H1 (cell line): ENCODE data around the gene EXTL1. TPM values are rescaled to one million over a fixed set of nuclear protein-coding genes. Genes with fewer than 3 reads are reported as not detected.

ENCODE experiments used
- CTCF ChIA-PET: fragments of 300-600 bp; sonication (Branson Sonifier 250); formaldehyde crosslinking; loops from one replicate; lab custom pipeline; 2021; ENCODE audit not compliant: partially characterized antibody; lab: Charles Lee
- POLR2A ChIA-PET: fragments of 300-600 bp; sonication (Branson Sonifier 250); formaldehyde crosslinking; loops from one replicate; lab custom pipeline; 2021; ENCODE audit warnings: inconsistent platforms; ENCODE audit not compliant: partially characterized antibody; lab: Charles Lee
- DNase-seq, 2 experiments: peaks; one replicate each; pipeline versions ENCODE4 v3.0.0 to v3.0.0-alpha.2; 2010 to 2022; ENCODE audit warnings: low spot score in 2 of 2, low read depth in 1 of 2, mixed read lengths in 1 of 2
- FAIRE-seq: peaks from 2 replicates; lab custom pipeline; 2011; peaks lifted over from hg19 to GRCh38; lab: Jason Lieb, UNC
- H2AFZ ChIP-seq: 2 replicates; pipeline ENCODE4 v1.8.1; 2012; ENCODE audit warnings: low read length, inconsistent platforms
- H2AK5ac ChIP-seq: 2 replicates; pipeline ENCODE4 v1.6.1; 2013; ENCODE audit warnings: low read depth, low read length
- H2BK120ac ChIP-seq: replicated peaks from 2 replicates; pipeline ENCODE3; 2013; ENCODE audit warnings: low read depth, low read length, inconsistent platforms
- H2BK12ac ChIP-seq: 2 replicates; pipeline ENCODE4 v1.6.1; 2013; ENCODE audit warnings: low read depth, low read length
- H2BK15ac ChIP-seq: 2 replicates; pipeline ENCODE4 v1.6.1; 2013; ENCODE audit warnings: low read length
- H2BK20ac ChIP-seq: 2 replicates; pipeline ENCODE4 v1.6.1; 2013; ENCODE audit warnings: low read length
- H2BK5ac ChIP-seq: 2 replicates; pipeline ENCODE4 v1.6.1; 2013; ENCODE audit warnings: low read depth, low read length
- H3K14ac ChIP-seq: 2 replicates; pipeline ENCODE4 v1.6.1; 2013; ENCODE audit warnings: inconsistent platforms; ENCODE audit not compliant: insufficient read length
- H3K18ac ChIP-seq: 2 replicates; pipeline ENCODE4 v1.6.1; 2013; ENCODE audit warnings: low read length; ENCODE audit errors: extremely low read depth
- H3K23ac ChIP-seq: 2 replicates; pipeline ENCODE4 v1.6.1; 2013; ENCODE audit warnings: inconsistent platforms; ENCODE audit not compliant: insufficient read length
- H3K23me2 ChIP-seq: 2 replicates; pipeline ENCODE4 v1.6.1; 2013; ENCODE audit warnings: low read depth, low read length
- H3K27ac ChIP-seq: 2 replicates; pipeline ENCODE4 v1.6.1; 2011; ENCODE audit warnings: low read depth, low read length, inconsistent platforms
- H3K27me3 ChIP-seq, 4 experiments: replicated peaks in 1 of 4; 1 replicate in 1 of 4; 2 replicates in 3 of 4; pipeline versions ENCODE4 v1.6.1 to v1.8.1; 2011 to 2013; ENCODE audit warnings: low read length in 3 of 4, mild to moderate bottlenecking in 3 of 4, inconsistent platforms in 2 of 4, mixed read lengths in 2 of 4, moderate library complexity in 1 of 4; ENCODE audit not compliant: control insufficient read depth in 3 of 4, insufficient read depth in 3 of 4; ENCODE audit errors: extremely low read depth in 1 of 4
- H3K36me3 ChIP-seq, 4 experiments: 2 replicates each; pipeline versions ENCODE4 v1.6.1 to v1.8.1; 2011 to 2013; ENCODE audit warnings: mild to moderate bottlenecking in 4 of 4, low read length in 3 of 4, moderate library complexity in 2 of 4, control low read depth in 1 of 4, inconsistent platforms in 1 of 4; ENCODE audit not compliant: insufficient read depth in 4 of 4, control insufficient read depth in 2 of 4
- H3K4ac ChIP-seq: replicated peaks from 2 replicates; pipeline ENCODE3; 2013; ENCODE audit warnings: low read length, low read depth, mixed read lengths, inconsistent platforms; ENCODE audit not compliant: insufficient read length
- H3K4me1 ChIP-seq, 4 experiments: replicated peaks in 1 of 4; 1 replicate in 1 of 4; 2 replicates in 3 of 4; pipeline versions ENCODE4 v1.6.1 to v1.8.1; 2011 to 2013; ENCODE audit warnings: low read length in 3 of 4, inconsistent platforms in 2 of 4, mixed read lengths in 1 of 4; ENCODE audit not compliant: insufficient read depth in 4 of 4, control insufficient read depth in 3 of 4
- H3K4me2 ChIP-seq, 2 experiments: 2 replicates each; pipeline versions ENCODE4 v1.6.1 to v1.8.1; 2011 to 2013; ENCODE audit warnings: low read depth in 2 of 2, low read length in 2 of 2, control low read depth in 1 of 2, inconsistent platforms in 1 of 2, mild to moderate bottlenecking in 1 of 2; ENCODE audit not compliant: insufficient read depth in 1 of 2
- H3K4me3 ChIP-seq, 4 experiments: fragments of 200-600, 300-600 bp in 1 of 4; sonication (generic), shearing (Covaris generic), sonication (Bioruptor Twin) in 1 of 4; 2 replicates each; pipeline versions ENCODE4 v1.5.1 to v1.8.1; 2011 to 2016; ENCODE audit warnings: low read length in 4 of 4, low read depth in 3 of 4, control low read depth in 2 of 4, inconsistent platforms in 2 of 4, mild to moderate bottlenecking in 2 of 4, mixed read lengths in 1 of 4, moderate library complexity in 1 of 4; ENCODE audit not compliant: insufficient read depth in 2 of 4; ENCODE audit errors: extremely low read depth in 1 of 4
- H3K56ac ChIP-seq: replicated peaks from 2 replicates; pipeline ENCODE3; 2013; ENCODE audit warnings: low read depth, mild to moderate bottlenecking, mixed read lengths, low read length, inconsistent platforms; ENCODE audit not compliant: insufficient read length
- H3K79me1 ChIP-seq: 2 replicates; pipeline ENCODE4 v1.6.1; 2013; ENCODE audit warnings: low read depth, low read length, control low read depth
- H3K79me2 ChIP-seq, 2 experiments: 2 replicates each; pipeline versions ENCODE4 v1.6.1 to v1.8.1; 2012 to 2013; ENCODE audit warnings: low read length in 2 of 2, mild to moderate bottlenecking in 2 of 2, inconsistent platforms in 1 of 2; ENCODE audit not compliant: insufficient read depth in 2 of 2, control insufficient read depth in 1 of 2
- H3K9ac ChIP-seq, 4 experiments: replicated peaks in 1 of 4; 1 replicate in 1 of 4; 2 replicates in 3 of 4; pipeline versions ENCODE4 v1.6.1 to v1.8.1; 2011 to 2013; ENCODE audit warnings: low read depth in 3 of 4, low read length in 3 of 4, control low read depth in 2 of 4, mild to moderate bottlenecking in 2 of 4, moderate library complexity in 2 of 4, inconsistent platforms in 1 of 4; ENCODE audit errors: extremely low read depth in 1 of 4
- H3K9me3 ChIP-seq, 2 experiments: 2 replicates each; pipeline versions ENCODE4 v1.6.1 to v1.8.1; 2012 to 2013; ENCODE audit warnings: mild to moderate bottlenecking in 2 of 2, moderate library complexity in 2 of 2, control low read depth in 1 of 2, inconsistent platforms in 1 of 2, low read depth in 1 of 2, low read length in 1 of 2, mixed read lengths in 1 of 2; ENCODE audit not compliant: insufficient read depth in 2 of 2
- H4K20me1 ChIP-seq, 2 experiments: replicated peaks in 1 of 2; 2 replicates each; pipeline versions ENCODE3 to v1.8.1; 2011 to 2013; ENCODE audit warnings: inconsistent platforms in 2 of 2, low read length in 2 of 2, mild to moderate bottlenecking in 1 of 2; ENCODE audit not compliant: insufficient read depth in 2 of 2, control insufficient read depth in 1 of 2
- H4K5ac ChIP-seq: 2 replicates; pipeline ENCODE4 v1.6.1; 2013; ENCODE audit warnings: low read length, low read depth, mixed read lengths, inconsistent platforms; ENCODE audit not compliant: insufficient read length
- H4K8ac ChIP-seq: 2 replicates; pipeline ENCODE4 v1.8.0; 2013; ENCODE audit warnings: mild to moderate bottlenecking, moderate library complexity, low read length, inconsistent platforms; ENCODE audit not compliant: insufficient read depth; ENCODE audit errors: extremely low read depth
- H4K91ac ChIP-seq: replicated peaks from 2 replicates; pipeline ENCODE3; 2013; ENCODE audit warnings: low read length, mixed read lengths, inconsistent platforms; ENCODE audit not compliant: insufficient read length
- JUND ChIP-seq: IDR thresholded peaks from 2 replicates; pipeline ENCODE4 v1.6.1; 2011; ENCODE audit warnings: mild to moderate bottlenecking, improper control_type of control experiment, low read length
- ZNF274 ChIP-seq: IDR thresholded peaks from 2 replicates; pipeline ENCODE4 v1.7.0; 2012; ENCODE audit warnings: low read length, borderline replicate concordance; ENCODE audit errors: extremely low read depth
- WGBS, 2 experiments: shearing (Covaris generic) in 1 of 2; methylation state at CpG; one replicate each; pipeline versions ENCODE4 v1.1.6 to v1.1.7; 2013 to 2015; ENCODE audit warnings: low lambda C conversion rate in 2 of 2, mixed read lengths in 2 of 2, inconsistent platforms in 1 of 2, low coverage in 1 of 2, missing lambda C conversion rate in 1 of 2; ENCODE audit not compliant: insufficient replicate concordance in 2 of 2, insufficient coverage in 1 of 2, insufficient read length in 1 of 2; ENCODE audit errors: extremely low coverage in 1 of 2, missing lambda C conversion rate in 1 of 2; 5-methylcytosine and 5-hydroxymethylcytosine counted together
- polyA plus RNA-seq, 7 experiments: library from polyadenylated mRNA; depleted of rRNA in 3 of 7; stranded (reverse) in 5 of 7; unstranded in 2 of 7; fragments of >200 nt in 5 of 7; fragments of 200-250 nt in 2 of 7; gene quantifications; 1 replicate in 5 of 7; 2 replicates in 1 of 7; 4 replicates in 1 of 7; pipeline versions ENCODE4 v1.2.1 to v1.2.3, GENCODE V29; 2011 to 2013; ENCODE audit warnings: missing spikeins in 2 of 7, mixed read lengths in 2 of 7
- total RNA-seq: library from RNA; stranded (reverse); fragmentation: NEBNext Ultra II Directional; extraction: Animal tissue kit (Norgen Biotek cat#: 25700); gene quantifications from 2 replicates; pipeline ENCODE4 v1.2.1, GENCODE V29; 2021
- TF ChIP-seq, protein P1 (sequence below): IDR thresholded peaks from 2 replicates; pipeline ENCODE4 v1.6.1; 2012; ENCODE audit warnings: inconsistent platforms

EXTL1 gene
- total and polyA plus RNA-seq, 2 of the 8 experiments (the other 6 are each of a cell fraction or from before 2014, with no cell fraction given), result 0.89 to 1.2 TPM

DNA sequence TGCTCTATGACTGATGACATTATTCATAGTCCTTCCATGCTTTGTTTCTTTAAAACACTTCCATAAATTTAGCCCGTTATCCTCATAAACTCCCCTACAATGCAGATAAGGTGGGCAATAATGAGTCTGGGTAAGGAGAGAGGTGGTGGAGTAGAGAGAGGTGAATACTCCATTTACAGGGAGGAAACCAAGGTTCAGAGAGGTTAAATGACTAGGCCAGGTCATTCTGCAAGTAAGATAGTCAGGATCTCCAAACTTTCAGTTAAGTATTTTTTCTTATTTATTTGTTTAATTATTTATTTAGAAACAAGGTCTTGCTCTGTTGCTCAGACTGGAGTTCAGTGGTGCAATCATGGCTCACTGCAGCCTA, 49.8 kb upstream of the EXTL1 start:
- FAIRE-seq, result no peak
- POLR2A ChIA-PET, result interaction anchor here (1.1 to 1.5 kb wide), 2 partner anchors 13 to 16 kb away, joined by 3 read pairs; no protein-coding TSS in a partner anchor
- DNase-seq, result no peak

More for the DNA sequence above, 49.8 kb upstream of the EXTL1 start:
- Histone ChIP-seq H2BK20ac (no peak overlapping the region), H3K4me1 (peaks cover 2 to 6% (median 3%) of the 10 kb centered on the region in 4 experiments; a peak in 4 of 7 replicates), H3K18ac (no peak overlapping the region), H3K4ac (no peak overlapping the region), H3K79me2 (no peaks in the 10 kb centered on the region), H4K91ac (no peak overlapping the region), H4K5ac (no peak overlapping the region), H3K4me2 (no peak overlapping the region), H2BK12ac (no peak overlapping the region), H3K4me3 (no peak overlapping the region), H3K79me1 (no peaks in the 10 kb centered on the region), H2BK15ac (no peak overlapping the region), H3K9ac (no peak overlapping the region), H3K14ac (no peak overlapping the region), H3K27ac (no peak overlapping the region), H2AK5ac (no peak overlapping the region), H4K20me1 (peaks cover 0 to 4% of the 10 kb centered on the region in 2 experiments), H3K56ac (no peak overlapping the region), H3K23ac (no peak overlapping the region), H3K27me3 (no peaks in the 10 kb centered on the region; a peak in 1 of 7 replicates), H2BK120ac (no peak overlapping the region), H3K36me3 (peaks cover 0 to 17% (median 9%) of the 10 kb centered on the region in 4 experiments; a peak in 6 of 8 replicates), H3K23me2 (no peaks in the 10 kb centered on the region), H2BK5ac (no peak overlapping the region), H3K9me3 (no peaks in the 10 kb centered on the region), H2AFZ (no peak overlapping the region), H4K8ac (no peak overlapping the region)
- 100% methylated on average over 1 of the region's 1 CpG; no CpG with 5 or more reads in 1 of the 2 experiments for WGBS, 2 experiments
- TF ChIP-seq, protein P1, sequence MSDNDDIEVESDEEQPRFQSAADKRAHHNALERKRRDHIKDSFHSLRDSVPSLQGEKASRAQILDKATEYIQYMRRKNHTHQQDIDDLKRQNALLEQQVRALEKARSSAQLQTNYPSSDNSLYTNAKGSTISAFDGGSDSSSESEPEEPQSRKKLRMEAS, result no peak
- TF ChIP-seq ZNF274, result no peak
- no peak for TF ChIP-seq JUND
- CTCF ChIA-PET, result interaction anchor here (0.6 to 1.6 kb wide), 6 partner anchors 9 to 93 kb away, joined by 3 to 11 read pairs (median 3); partner anchors contain the start of gene PAFAH2
